Measurements from ENCODE around the gene BFSP1. TPM values are rescaled to one million over a fixed set of nuclear protein-coding genes. Genes with fewer than 3 reads are reported as not detected.

Gene BFSP1
- polyA plus RNA-seq, 1 of the 3 experiments (the other 2 are of a cell fraction), result 7.1 TPM

DNA sequence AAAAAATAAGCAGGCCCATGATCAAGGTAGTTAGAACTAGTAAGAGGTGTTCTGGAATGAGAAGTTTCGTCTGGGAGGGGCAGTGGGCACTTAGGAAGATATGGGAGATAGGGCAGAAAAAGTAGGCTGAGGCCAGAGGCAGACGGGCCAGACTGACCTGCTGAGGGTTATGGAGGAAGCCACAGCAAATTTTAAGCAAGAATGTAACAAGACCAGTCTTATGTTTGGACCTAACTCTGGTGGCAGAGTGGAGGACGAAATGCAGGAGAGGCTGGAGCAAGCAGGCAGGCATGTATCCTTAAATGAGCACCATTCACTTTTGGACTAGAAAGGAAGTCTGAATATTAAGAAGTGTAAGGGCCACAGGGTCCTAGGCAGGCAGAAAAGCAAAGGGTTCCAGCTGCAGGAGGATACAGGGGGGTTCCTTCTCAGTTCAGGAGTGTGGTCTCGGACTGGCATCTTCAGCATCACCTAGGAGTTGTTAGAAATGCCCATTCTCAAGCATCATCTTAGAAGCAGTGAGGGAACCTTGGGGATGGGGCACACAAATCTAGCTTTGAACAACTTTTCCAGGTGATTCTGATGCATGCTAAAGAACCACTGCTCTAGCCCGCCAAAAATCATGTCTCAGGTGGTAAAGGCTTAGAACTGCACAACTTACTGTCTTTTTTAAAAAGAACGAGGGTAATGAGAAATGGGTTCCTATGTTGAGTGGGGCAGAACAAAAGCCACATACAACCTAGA is 37.0 kb upstream of the BFSP1 start:
- CTCF ChIA-PET, result no interaction called here
- Histone ChIP-seq H3K9me2 (no peaks in the 10 kb centered on the region), H3K79me2 (ENCODE audit: insufficient read depth) (peaks cover 38% of the 10 kb centered on the region), H3F3A (replicated peaks; ENCODE audit: insufficient read depth) (peaks cover 28% of the 10 kb centered on the region), H3K36me3 (replicated peaks in 1 of 2; ENCODE audit: control insufficient read depth in 1 of 2, insufficient read depth in 2 of 2, low read length in 1 of 2) (peaks cover 0 to 3% of the 10 kb centered on the region in 2 experiments), H3K9me3 (no peaks in the 10 kb centered on the region), H3K4me1 (ENCODE audit: control insufficient read depth in 1 of 2, insufficient read depth in 2 of 2, low read depth in 1 of 2, low read length in 1 of 2) (peaks cover 3 to 10% of the 10 kb centered on the region in 2 experiments; a peak in 3 of 4 replicates), H2AFZ (ENCODE audit: low read depth) (no peak overlapping the region), H3K27me3 (ENCODE audit: insufficient read depth) (no peaks in the 10 kb centered on the region), H3K4me3 (ENCODE audit: low read depth in 2 of 2, low read length in 1 of 2) (peak overlapping the region; percentile 66 to 92; a peak in 3 of 4 replicates), H3K27ac (ENCODE audit: low read depth in 2 of 2, low read length in 1 of 2) (peak overlapping the region; percentile 93 to 99; a peak in 3 of 4 replicates), H4K20me1 (ENCODE audit: insufficient read depth) (peaks cover 30% of the 10 kb centered on the region), H3K4me2 (peak overlapping the region; percentile 84), H3K9ac (peak overlapping the region; percentile 91)
- no peak for DNase-seq
- POLR2A ChIA-PET, result no interaction called here
- TF ChIP-seq FOSL2 (IDR thresholded peaks at IDR 0.05; ENCODE audit: borderline replicate concordance, low read depth) (no peak), GATA2 (CRISPR knock-in tag; IDR thresholded peaks at IDR 0.05) (no peak), FOXJ3 (CRISPR knock-in tag; IDR thresholded peaks at IDR 0.05) (no peak), SIN3A (IDR thresholded peaks at IDR 0.05; ENCODE audit: borderline replicate concordance, low read depth, low read length) (no peak), RAD21 (IDR thresholded peaks at IDR 0.05; ENCODE audit: low read length) (no peak), CHD2 (IDR thresholded peaks at IDR 0.05; ENCODE audit: low read length, partially characterized antibody) (no peak), NRF1 (IDR thresholded peaks at IDR 0.05; ENCODE audit: low read depth, low read length) (no peak), CTCF (IDR thresholded peaks at IDR 0.05) (no peak), POLR2AphosphoS5 (IDR thresholded peaks at IDR 0.05; ENCODE audit: low read depth, low read length) (no peak; the same call in 1 of the 2 replicates), TCF12 (IDR thresholded peaks at IDR 0.05) (no peak), JUND (IDR thresholded peaks at IDR 0.05) (no peak), RFX5 (IDR thresholded peaks at IDR 0.05; ENCODE audit: low read length) (no peak), RCOR1 (IDR thresholded peaks at IDR 0.05; ENCODE audit: low read length) (no peak), NFIC (IDR thresholded peaks at IDR 0.05; ENCODE audit: borderline replicate concordance) (no peak), YY1 (IDR thresholded peaks at IDR 0.05; ENCODE audit: low read depth) (no peak)
- TF ChIP-seq, protein P1, sequence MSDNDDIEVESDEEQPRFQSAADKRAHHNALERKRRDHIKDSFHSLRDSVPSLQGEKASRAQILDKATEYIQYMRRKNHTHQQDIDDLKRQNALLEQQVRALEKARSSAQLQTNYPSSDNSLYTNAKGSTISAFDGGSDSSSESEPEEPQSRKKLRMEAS (IDR thresholded peaks at IDR 0.05; ENCODE audit: low read depth), result no peak
- TF ChIP-seq, protein P2, sequence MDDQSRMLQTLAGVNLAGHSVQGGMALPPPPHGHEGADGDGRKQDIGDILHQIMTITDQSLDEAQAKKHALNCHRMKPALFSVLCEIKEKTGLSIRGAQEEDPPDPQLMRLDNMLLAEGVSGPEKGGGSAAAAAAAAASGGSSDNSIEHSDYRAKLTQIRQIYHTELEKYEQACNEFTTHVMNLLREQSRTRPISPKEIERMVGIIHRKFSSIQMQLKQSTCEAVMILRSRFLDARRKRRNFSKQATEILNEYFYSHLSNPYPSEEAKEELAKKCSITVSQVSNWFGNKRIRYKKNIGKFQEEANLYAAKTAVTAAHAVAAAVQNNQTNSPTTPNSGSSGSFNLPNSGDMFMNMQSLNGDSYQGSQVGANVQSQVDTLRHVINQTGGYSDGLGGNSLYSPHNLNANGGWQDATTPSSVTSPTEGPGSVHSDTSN (IDR thresholded peaks at IDR 0.05), result no peak
- TF ChIP-seq, protein P3, sequence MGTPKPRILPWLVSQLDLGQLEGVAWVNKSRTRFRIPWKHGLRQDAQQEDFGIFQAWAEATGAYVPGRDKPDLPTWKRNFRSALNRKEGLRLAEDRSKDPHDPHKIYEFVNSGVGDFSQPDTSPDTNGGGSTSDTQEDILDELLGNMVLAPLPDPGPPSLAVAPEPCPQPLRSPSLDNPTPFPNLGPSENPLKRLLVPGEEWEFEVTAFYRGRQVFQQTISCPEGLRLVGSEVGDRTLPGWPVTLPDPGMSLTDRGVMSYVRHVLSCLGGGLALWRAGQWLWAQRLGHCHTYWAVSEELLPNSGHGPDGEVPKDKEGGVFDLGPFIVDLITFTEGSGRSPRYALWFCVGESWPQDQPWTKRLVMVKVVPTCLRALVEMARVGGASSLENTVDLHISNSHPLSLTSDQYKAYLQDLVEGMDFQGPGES (IDR thresholded peaks at IDR 0.05; ENCODE audit: low read depth, low read length), result no peak
- 73% methylated on average over 6 of the region's 6 CpGs for WGBS (ENCODE audit: low lambda C conversion rate)

Data from SK-N-SH (cell line).